ENCODE data around the gene DHRS12.

The DHRS12 gene

GRCh38 chr13:51806566-51806965 is 2.6 kb upstream of the DHRS12 start:
- DNase-seq (ENCODE audit: low read depth): no peak

- no peak for DNase-seq (ENCODE audit: low read depth)
Observed at GRCh38 chr13:51805925-51806324, 2.0 kb upstream of the DHRS12 start.

- DNase-seq (ENCODE audit: low read depth): no peak
Observed at GRCh38 chr13:51805313-51805712, 1.4 kb upstream of the DHRS12 start.

GRCh38 chr13:51804295-51805172 is 571 bp upstream of the DHRS12 start:
- DNase-seq (ENCODE audit: low read depth): no peak

GRCh38 chr13:51802631-51803418 is 1.1 kb downstream of the DHRS12 start:
- DNase-seq (ENCODE audit: low read depth): no peak

- no peak for DNase-seq (ENCODE audit: low read depth)
Observed at GRCh38 chr13:51801631-51802099, 2.3 kb downstream of the DHRS12 start.

GRCh38 chr13:51800486-51800885 is 3.5 kb downstream of the DHRS12 start:
- DNase-seq (ENCODE audit: low read depth): no peak

- no peak for DNase-seq (ENCODE audit: low read depth)
Observed at GRCh38 chr13:51799261-51799660, 4.7 kb downstream of the DHRS12 start.

- DNase-seq (ENCODE audit: low read depth): peak; percentile 45
Observed at GRCh38 chr13:51797664-51798488, 6.1 kb downstream of the DHRS12 start.

- DNase-seq (ENCODE audit: low read depth): no peak
Observed at GRCh38 chr13:51796546-51796945, 7.4 kb downstream of the DHRS12 start.

- DNase-seq (ENCODE audit: low read depth): no peak
Observed at GRCh38 chr13:51795419-51795818, 8.5 kb downstream of the DHRS12 start.

GRCh38 chr13:51794964-51795363 is 9.0 kb downstream of the DHRS12 start:
- no peak for DNase-seq (ENCODE audit: low read depth)

- peak; percentile 39 for DNase-seq (ENCODE audit: low read depth)
Observed at GRCh38 chr13:51793570-51794271, 10.2 kb downstream of the DHRS12 start.

GRCh38 chr13:51786425-51787265 is 17.3 kb downstream of the DHRS12 start:
- no peak for DNase-seq (ENCODE audit: low read depth)

- DNase-seq (ENCODE audit: low read depth): no peak
Observed at GRCh38 chr13:51785712-51786424, 18.1 kb downstream of the DHRS12 start.

- DNase-seq (ENCODE audit: low read depth): no peak
Observed at GRCh38 chr13:51784097-51784496, 19.9 kb downstream of the DHRS12 start.

- no peak for DNase-seq (ENCODE audit: low read depth)
Observed at GRCh38 chr13:51783428-51784094, 20.4 kb downstream of the DHRS12 start.

GRCh38 chr13:51782026-51782710 is 21.8 kb downstream of the DHRS12 start:
- no peak for DNase-seq (ENCODE audit: low read depth)

Measured in activated T-cell treated with anti-CD3 and anti-CD28 coated beads for 48 hours (primary cell).